ENCODE results near the gene ZNF292.

Gene ZNF292

DNA sequence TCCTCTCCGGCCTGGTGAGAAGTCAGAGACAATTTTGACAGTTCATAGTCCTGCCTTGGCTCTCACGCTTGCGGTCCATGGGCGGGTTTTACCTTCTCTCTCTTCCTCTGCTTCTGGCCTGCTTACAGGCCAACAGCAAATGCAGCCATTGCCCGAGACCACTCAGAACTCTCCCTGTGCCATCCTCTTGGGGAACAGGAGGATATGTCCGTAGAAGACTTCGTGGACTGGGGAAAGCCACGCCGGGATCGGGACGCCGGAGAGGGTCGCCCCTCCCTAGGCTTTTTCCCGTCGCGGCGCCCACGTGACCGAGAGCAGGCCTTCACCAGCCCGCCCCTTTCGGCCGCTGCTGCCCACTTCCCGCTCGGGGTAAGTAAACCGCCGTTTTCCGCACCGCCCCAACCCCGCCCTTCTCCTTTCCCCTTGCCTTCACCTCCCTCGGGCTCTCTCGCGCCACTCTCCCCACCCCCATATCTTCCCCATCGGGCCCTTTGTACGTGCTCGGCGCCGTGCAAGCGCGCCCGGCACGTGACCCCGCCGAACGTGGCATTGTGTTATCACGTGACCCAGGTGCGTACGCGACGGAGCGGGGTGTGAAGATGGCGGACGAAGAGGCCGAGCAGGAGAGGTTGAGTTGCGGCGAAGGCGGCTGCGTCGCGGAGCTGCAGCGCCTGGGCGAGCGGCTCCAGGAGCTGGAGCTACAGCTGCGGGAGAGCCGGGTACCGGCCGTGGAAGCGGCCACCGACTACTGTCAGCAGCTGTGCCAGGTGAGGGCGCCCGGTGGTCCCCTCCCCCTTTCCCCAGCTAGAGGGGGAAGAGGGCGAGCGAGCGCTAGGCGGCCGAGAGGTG lies at the start of gene ZNF292:
Gene ZNF292 (plus strand): TSS at position 573 of the 849 bp plus-strand sequence. CDS start 27 bp downstream, at position 600.
- DNase-seq (ENCODE audit: low read depth): peak; percentile 97
- TF ChIP-seq, protein P1, sequence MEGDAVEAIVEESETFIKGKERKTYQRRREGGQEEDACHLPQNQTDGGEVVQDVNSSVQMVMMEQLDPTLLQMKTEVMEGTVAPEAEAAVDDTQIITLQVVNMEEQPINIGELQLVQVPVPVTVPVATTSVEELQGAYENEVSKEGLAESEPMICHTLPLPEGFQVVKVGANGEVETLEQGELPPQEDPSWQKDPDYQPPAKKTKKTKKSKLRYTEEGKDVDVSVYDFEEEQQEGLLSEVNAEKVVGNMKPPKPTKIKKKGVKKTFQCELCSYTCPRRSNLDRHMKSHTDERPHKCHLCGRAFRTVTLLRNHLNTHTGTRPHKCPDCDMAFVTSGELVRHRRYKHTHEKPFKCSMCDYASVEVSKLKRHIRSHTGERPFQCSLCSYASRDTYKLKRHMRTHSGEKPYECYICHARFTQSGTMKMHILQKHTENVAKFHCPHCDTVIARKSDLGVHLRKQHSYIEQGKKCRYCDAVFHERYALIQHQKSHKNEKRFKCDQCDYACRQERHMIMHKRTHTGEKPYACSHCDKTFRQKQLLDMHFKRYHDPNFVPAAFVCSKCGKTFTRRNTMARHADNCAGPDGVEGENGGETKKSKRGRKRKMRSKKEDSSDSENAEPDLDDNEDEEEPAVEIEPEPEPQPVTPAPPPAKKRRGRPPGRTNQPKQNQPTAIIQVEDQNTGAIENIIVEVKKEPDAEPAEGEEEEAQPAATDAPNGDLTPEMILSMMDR (conservative IDR thresholded peaks at IDR 0.05; ENCODE audit: low read depth, low read length): no peak
- H3K4me3 ChIP-seq (ENCODE audit: low read depth, low read length): peak within 1 kb of the TSS; percentile 95

DNA sequence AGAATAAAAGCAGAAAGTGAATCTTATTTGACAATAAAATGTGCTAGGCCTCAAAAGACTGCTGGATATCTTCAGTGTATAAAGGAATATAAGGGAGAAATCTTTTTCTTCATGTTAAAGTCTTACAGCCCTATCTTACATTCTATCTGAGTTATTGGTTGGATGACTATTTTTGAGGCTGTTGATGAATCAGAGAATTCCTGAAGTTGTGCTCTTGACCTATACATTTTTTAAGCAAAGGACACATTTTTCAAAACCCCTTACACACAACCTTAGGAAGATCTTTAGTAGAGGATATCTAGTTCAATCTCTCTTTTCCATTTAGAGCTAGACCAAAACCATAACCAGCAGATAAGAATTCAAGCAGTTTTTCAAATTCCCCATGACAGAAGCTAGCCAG lies 49.5 kb upstream of the ZNF292 start:
- TF ChIP-seq, protein P1 (conservative IDR thresholded peaks at IDR 0.05; ENCODE audit: low read depth, low read length): no peak
- no peak overlapping the region for H3K4me3 ChIP-seq (ENCODE audit: low read depth, low read length)
- DNase-seq (ENCODE audit: low read depth): peak; percentile 52

DNA sequence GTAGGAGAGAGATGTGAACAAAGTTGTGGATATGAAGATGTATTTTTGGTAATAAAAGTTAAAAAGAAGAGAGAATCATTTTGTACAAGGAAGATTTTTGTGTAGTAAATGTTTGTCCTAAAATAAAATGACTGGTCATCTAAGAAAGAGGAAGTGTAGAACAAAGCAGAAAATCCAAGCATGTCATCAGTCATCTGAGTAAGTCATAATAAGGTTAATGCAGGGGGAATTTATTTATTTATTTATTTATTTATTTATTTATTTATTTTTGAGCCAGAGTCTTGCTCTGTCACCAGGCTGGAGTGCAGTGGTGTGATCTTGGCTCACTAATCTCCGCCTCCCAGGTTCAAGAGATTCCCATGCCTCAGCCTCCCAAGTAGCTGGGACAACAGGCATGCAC lies 44.7 kb upstream of the ZNF292 start:
- H3K4me3 ChIP-seq (ENCODE audit: low read depth, low read length): no peak overlapping the region
- DNase-seq (ENCODE audit: low read depth): no peak
- TF ChIP-seq, protein P1 (conservative IDR thresholded peaks at IDR 0.05; ENCODE audit: low read depth, low read length): no peak

DNA sequence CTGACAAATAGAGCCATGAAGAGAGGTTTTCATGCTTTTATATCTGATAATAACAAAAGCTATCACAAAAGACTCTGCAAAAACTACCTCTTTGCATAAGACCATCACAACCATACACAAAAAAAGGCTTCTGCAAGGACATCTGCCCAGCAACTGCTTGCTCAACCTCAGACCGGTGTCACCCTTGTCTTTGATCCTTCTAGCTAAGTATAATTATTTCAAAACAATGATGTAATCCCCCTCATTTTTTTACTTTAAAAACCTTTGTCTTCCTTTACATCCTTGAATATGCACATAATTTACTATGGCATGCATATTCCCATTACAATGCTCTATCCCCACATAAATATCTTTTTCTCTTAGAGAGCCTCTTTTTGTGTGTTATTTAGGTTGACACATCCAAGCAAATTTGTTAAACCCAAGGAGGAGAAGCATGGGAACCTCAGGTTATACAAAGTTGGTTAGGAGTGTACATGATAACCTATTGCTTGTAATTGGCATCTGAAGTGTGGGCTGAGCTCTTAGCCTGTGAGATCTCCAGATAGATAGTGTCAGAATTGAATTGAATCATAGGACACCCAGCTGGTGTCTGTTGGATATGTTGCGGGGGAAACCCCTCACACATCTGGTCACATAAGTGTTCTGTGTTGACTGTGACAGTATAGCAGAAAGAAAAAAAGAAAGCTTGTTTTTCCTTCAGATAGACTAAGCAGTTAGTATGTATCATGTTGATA lies 39.8 kb upstream of the ZNF292 start:
- TF ChIP-seq, protein P1 (conservative IDR thresholded peaks at IDR 0.05; ENCODE audit: low read depth, low read length): no peak
- no peak for DNase-seq (ENCODE audit: low read depth)
- no peak overlapping the region for H3K4me3 ChIP-seq (ENCODE audit: low read depth, low read length)

DNA sequence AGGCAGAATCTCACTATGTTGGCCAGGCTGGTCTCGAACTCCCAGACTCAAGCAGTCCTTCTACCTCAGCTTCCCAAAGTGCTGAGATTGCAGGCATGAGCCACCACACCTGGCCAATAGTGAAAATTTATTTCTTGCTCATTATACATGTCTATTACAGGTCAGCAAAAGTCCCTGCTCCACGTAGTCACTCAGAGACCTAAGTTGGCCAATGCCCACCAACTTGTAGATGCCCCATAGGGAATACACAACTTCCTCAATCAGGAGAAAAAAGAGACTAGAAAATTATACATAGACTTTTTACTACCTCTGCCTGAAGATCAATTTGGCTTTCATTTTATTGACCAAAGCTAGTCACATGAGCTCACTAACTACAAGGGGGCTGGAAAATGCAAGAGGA lies 38.4 kb upstream of the ZNF292 start:
- no peak for DNase-seq (ENCODE audit: low read depth)
- TF ChIP-seq, protein P1 (conservative IDR thresholded peaks at IDR 0.05; ENCODE audit: low read depth, low read length): no peak

DNA sequence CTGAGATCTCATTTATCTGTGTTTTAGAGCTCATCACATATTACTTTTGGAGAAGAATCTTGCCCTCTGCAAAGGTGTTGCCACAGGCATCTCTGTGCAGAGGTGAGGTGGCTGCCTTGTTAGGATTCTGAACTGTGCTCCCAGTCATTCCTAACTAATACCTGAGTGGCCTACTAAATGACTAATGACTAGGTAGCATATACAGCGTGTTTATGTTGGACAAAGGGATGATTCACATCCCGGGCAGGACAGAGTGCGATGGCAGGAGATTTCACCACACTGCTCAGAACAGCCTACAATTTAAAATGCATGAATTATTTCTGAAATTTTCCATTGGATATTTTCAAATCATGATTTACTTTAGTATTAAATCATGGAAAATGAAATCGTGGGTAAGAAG lies 37.3 kb upstream of the ZNF292 start:
- H3K4me3 ChIP-seq (ENCODE audit: low read depth, low read length): no peak overlapping the region
- TF ChIP-seq, protein P1 (conservative IDR thresholded peaks at IDR 0.05; ENCODE audit: low read depth, low read length): no peak
- peak; percentile 23 for DNase-seq (ENCODE audit: low read depth)

More for the DNA sequence above, 38.4 kb upstream of the ZNF292 start:
- H3K4me3 ChIP-seq (ENCODE audit: low read depth, low read length): no peak overlapping the region

Measured in choroid plexus epithelial cell (primary cell).